SK-N-SH (cell line): ENCODE data around the gene PPP1R3G. TPM values are rescaled to one million over a fixed set of nuclear protein-coding genes. Genes with fewer than 3 reads are reported as not detected.

Source experiments
- CTCF ChIA-PET: fragments of 300-600, 350-600 bp; formaldehyde crosslinking; extraction: SDS; loops from one replicate; lab custom pipeline; 2021; lab: Yijun Ruan, JAX
- POLR2A ChIA-PET: fragments of 350-600 bp; sonication (Branson Sonifier 250); formaldehyde crosslinking; extraction: SDS; loops from one replicate; lab custom pipeline; 2020; ENCODE audit warnings: antibody characterized with exemption, inconsistent platforms; lab: Yijun Ruan, JAX
- DNase-seq: peaks from one replicate; pipeline ENCODE4 v3.0.0; 2012
- H2AFZ ChIP-seq: fragments of 200-600 bp; sonication (generic); 2 replicates; pipeline ENCODE4 v1.8.1; 2016; ENCODE audit warnings: antibody characterized with exemption, mild to moderate bottlenecking, low read depth
- H3F3A ChIP-seq: fragments of 200-600 bp; sonication (generic); replicated peaks from 2 replicates; pipeline ENCODE3; 2016; ENCODE audit warnings: antibody characterized with exemption, mild to moderate bottlenecking; ENCODE audit not compliant: insufficient read depth
- H3K27ac ChIP-seq, 2 experiments: fragments of 200-500 bp in 1 of 2; fragments of 200-600 bp in 1 of 2; sonication (Bioruptor generic) in 1 of 2; sonication (generic), shearing (Covaris generic) in 1 of 2; 2 replicates each; pipeline versions ENCODE4 v1.5.1 to v1.6.1; 2014 to 2016; ENCODE audit warnings: low read depth in 2 of 2, inconsistent platforms in 1 of 2, low read length in 1 of 2, mild to moderate bottlenecking in 1 of 2, mixed read lengths in 1 of 2
- H3K27me3 ChIP-seq: fragments of 200-600 bp; sonication (generic), shearing (Covaris generic); 2 replicates; pipeline ENCODE4 v1.6.1; 2016; ENCODE audit warnings: mixed run types; ENCODE audit not compliant: insufficient read depth
- H3K36me3 ChIP-seq, 2 experiments: fragments of 200-500 bp in 1 of 2; fragments of 200-600 bp in 1 of 2; sonication (Bioruptor generic) in 1 of 2; sonication (generic) in 1 of 2; replicated peaks in 1 of 2; 2 replicates each; pipeline versions ENCODE3 to v1.5.1; 2014 to 2016; ENCODE audit warnings: low read length in 1 of 2, mild to moderate bottlenecking in 1 of 2; ENCODE audit not compliant: insufficient read depth in 2 of 2, control insufficient read depth in 1 of 2
- H3K4me1 ChIP-seq, 2 experiments: fragments of 200-500 bp in 1 of 2; fragments of 200-600 bp in 1 of 2; sonication (Bioruptor generic) in 1 of 2; sonication (generic), shearing (Covaris generic) in 1 of 2; 2 replicates each; pipeline versions ENCODE4 v1.5.1 to v1.6.1; 2014 to 2016; ENCODE audit warnings: low read depth in 1 of 2, low read length in 1 of 2, mixed run types in 1 of 2; ENCODE audit not compliant: insufficient read depth in 2 of 2, control insufficient read depth in 1 of 2
- H3K4me2 ChIP-seq: fragments of 200-600 bp; sonication (generic), shearing (Covaris generic); 2 replicates; pipeline ENCODE4 v1.6.1; 2017; ENCODE audit warnings: mixed run types
- H3K4me3 ChIP-seq, 2 experiments: fragments of 200-500 bp in 1 of 2; fragments of 200-600 bp in 1 of 2; sonication (Bioruptor generic) in 1 of 2; sonication (generic), shearing (Covaris generic) in 1 of 2; 2 replicates each; pipeline versions ENCODE4 v1.5.1 to v1.8.1; 2014 to 2016; ENCODE audit warnings: low read depth in 2 of 2, inconsistent platforms in 1 of 2, low read length in 1 of 2, mild to moderate bottlenecking in 1 of 2, mixed read lengths in 1 of 2, moderate library complexity in 1 of 2
- H3K79me2 ChIP-seq: fragments of 200-600 bp; sonication (generic); 2 replicates; pipeline ENCODE4 v1.8.1; 2017; ENCODE audit warnings: mild to moderate bottlenecking; ENCODE audit not compliant: insufficient read depth
- H3K9ac ChIP-seq: fragments of 200-600 bp; sonication (generic); 2 replicates; pipeline ENCODE4 v1.6.1; 2017; ENCODE audit warnings: mixed run types
- H3K9me2 ChIP-seq: fragments of 200-600 bp; sonication (generic); 2 replicates; pipeline ENCODE4 v1.6.1; 2017; ENCODE audit warnings: mixed run types
- H3K9me3 ChIP-seq: fragments of 200-600 bp; sonication (generic); 2 replicates; pipeline ENCODE4 v1.6.1; 2017; ENCODE audit warnings: mixed run types, mild to moderate bottlenecking, moderate library complexity
- H4K20me1 ChIP-seq: fragments of 200-600 bp; sonication (generic); 2 replicates; pipeline ENCODE4 v1.6.1; 2017; ENCODE audit warnings: mild to moderate bottlenecking, mixed run types; ENCODE audit not compliant: insufficient read depth
- CHD2 ChIP-seq: fragments of 150-350 bp; IDR thresholded peaks from 2 replicates; pipeline ENCODE4 v1.6.1; 2018; ENCODE audit warnings: low read length; ENCODE audit not compliant: partially characterized antibody
- ELF1 ChIP-seq: IDR thresholded peaks from 2 replicates; pipeline ENCODE4 v1.4.0; 2012
- EZH2phosphoT487 ChIP-seq: fragments of 200-600 bp; sonication (generic); IDR thresholded peaks from 2 replicates; pipeline ENCODE4 v1.6.1; 2017; ENCODE audit warnings: low read depth, mixed run types, mild to moderate bottlenecking, antibody characterized with exemption, moderate library complexity, borderline replicate concordance
- FOSL2 ChIP-seq: IDR thresholded peaks from 2 replicates; pipeline ENCODE4 v1.4.0; 2012; ENCODE audit warnings: low read depth, mild to moderate bottlenecking, moderate library complexity, borderline replicate concordance
- FOXJ3 ChIP-seq: sonication (generic); formaldehyde crosslinking; IDR thresholded peaks from 2 replicates; pipeline ENCODE4 v1.5.1; 2020; ENCODE audit warnings: mild to moderate bottlenecking, missing genetic modification reagents
- FOXM1 ChIP-seq: IDR thresholded peaks from 2 replicates; pipeline ENCODE4 v1.4.0; 2012; ENCODE audit warnings: low read depth, mild to moderate bottlenecking
- GABPA ChIP-seq: IDR thresholded peaks from 2 replicates; pipeline ENCODE4 v1.4.0; 2012; ENCODE audit warnings: low read depth, mild to moderate bottlenecking
- IRF3 ChIP-seq: fragments of 150-350 bp; IDR thresholded peaks from 2 replicates; pipeline ENCODE4 v1.6.1; 2016; ENCODE audit warnings: mild to moderate bottlenecking, low read depth, low read length
- JUND ChIP-seq: IDR thresholded peaks from 2 replicates; pipeline ENCODE4 v1.4.0; 2012
- MEF2A ChIP-seq: IDR thresholded peaks from 2 replicates; pipeline ENCODE4 v1.4.0; 2012; ENCODE audit warnings: low read depth, borderline replicate concordance
- NFIC ChIP-seq: IDR thresholded peaks from 2 replicates; pipeline ENCODE4 v1.4.0; 2012; ENCODE audit warnings: borderline replicate concordance
- NRF1 ChIP-seq: IDR thresholded peaks from 2 replicates; pipeline ENCODE4 v1.6.1; 2012; ENCODE audit warnings: low read depth, mild to moderate bottlenecking, low read length
- PBX3 ChIP-seq: IDR thresholded peaks from 2 replicates; pipeline ENCODE4; 2012
- POLR2AphosphoS5 ChIP-seq: IDR thresholded peaks from 2 replicates; pipeline ENCODE4 v1.6.1; 2012; ENCODE audit warnings: low read depth, low read length
- RXRA ChIP-seq: IDR thresholded peaks from 2 replicates; pipeline ENCODE4 v1.4.0; 2012; ENCODE audit warnings: low read depth, mild to moderate bottlenecking, borderline replicate concordance
- SIN3A ChIP-seq: IDR thresholded peaks from 2 replicates; pipeline ENCODE4 v1.6.1; 2012; ENCODE audit warnings: low read depth, mild to moderate bottlenecking, low read length, moderate library complexity, borderline replicate concordance
- SMC3 ChIP-seq: IDR thresholded peaks from 2 replicates; pipeline ENCODE4 v1.6.1; 2012; ENCODE audit warnings: low read depth, low read length, improper control_type of control experiment
- TAF1 ChIP-seq: IDR thresholded peaks from 2 replicates; pipeline ENCODE4 v1.6.1; 2012; ENCODE audit warnings: low read depth, mild to moderate bottlenecking, low read length, moderate library complexity, borderline replicate concordance
- TCF12 ChIP-seq: IDR thresholded peaks from 2 replicates; pipeline ENCODE4 v1.4.0; 2012
- USF2 ChIP-seq: fragments of 150-350 bp; IDR thresholded peaks from 2 replicates; pipeline ENCODE4 v1.6.1; 2017; ENCODE audit warnings: antibody characterized with exemption, low read length, low read depth, borderline replicate concordance
- WGBS: methylation state at CpG from one replicate; pipeline ENCODE4 v1.1.6; 2017; ENCODE audit warnings: low lambda C conversion rate; 5-methylcytosine and 5-hydroxymethylcytosine counted together
- polyA plus RNA-seq, 3 experiments: library from polyadenylated mRNA; depleted of rRNA; stranded (reverse); fragments of >200 nt; gene quantifications; 2 replicates each; pipeline ENCODE4 v1.2.3, GENCODE V29; 2012
- TF ChIP-seq, protein P1 (sequence below): fragments of 200-600 bp; sonication (generic); IDR thresholded peaks from 2 replicates; pipeline ENCODE4 v1.6.1; 2017; ENCODE audit warnings: antibody characterized with exemption, mild to moderate bottlenecking, moderate library complexity
- TF ChIP-seq, protein P2 (sequence below): IDR thresholded peaks from 2 replicates; pipeline ENCODE4 v1.4.0; 2012; ENCODE audit warnings: low read depth, borderline replicate concordance
- TF ChIP-seq, protein P3 (sequence below): IDR thresholded peaks from 2 replicates; pipeline ENCODE4 v1.4.0; 2012; ENCODE audit warnings: low read depth, borderline replicate concordance

Gene PPP1R3G
- polyA plus RNA-seq, 1 of the 3 experiments (the other 2 are of a cell fraction), result 0.10 TPM

- no peaks in the 10 kb centered on the region for H3F3A ChIP-seq
- no peaks in the 10 kb centered on the region for H3K9me2 ChIP-seq
- H4K20me1 ChIP-seq, result no peaks in the 10 kb centered on the region
- ChIA-PET CTCF (interaction anchor here (1.1 to 3.3 kb wide), 2 partner anchors 14 to 102 kb away, joined by 3 to 13 read pairs; no protein-coding TSS in a partner anchor), POLR2A (no interaction called here)
- no peak for DNase-seq
- no peaks in the 10 kb centered on the region for H3K27me3 ChIP-seq
- no peaks in the 10 kb centered on the region for H3K79me2 ChIP-seq
- no peak overlapping the region for H3K27ac ChIP-seq
- 94% methylated on average over 3 of the region's 3 CpGs for WGBS
- TF ChIP-seq PBX3 (no peak), SMC3 (no peak), GABPA (no peak), RXRA (no peak), SIN3A (no peak), TAF1 (no peak), CHD2 (no peak), NRF1 (no peak), FOXM1 (no peak), TCF12 (no peak)
- H3K36me3 ChIP-seq, result no peaks in the 10 kb centered on the region
- H3K4me1 ChIP-seq, result no peaks in the 10 kb centered on the region
- no peak overlapping the region for H3K4me3 ChIP-seq
- no peak overlapping the region for H2AFZ ChIP-seq
- H3K9ac ChIP-seq, result no peak overlapping the region
- no peak overlapping the region for H3K4me2 ChIP-seq
- no peaks in the 10 kb centered on the region for H3K9me3 ChIP-seq
These were observed 40.3 kb upstream of the PPP1R3G start for GRCh38 chr6:5044866-5045265.

DNA sequence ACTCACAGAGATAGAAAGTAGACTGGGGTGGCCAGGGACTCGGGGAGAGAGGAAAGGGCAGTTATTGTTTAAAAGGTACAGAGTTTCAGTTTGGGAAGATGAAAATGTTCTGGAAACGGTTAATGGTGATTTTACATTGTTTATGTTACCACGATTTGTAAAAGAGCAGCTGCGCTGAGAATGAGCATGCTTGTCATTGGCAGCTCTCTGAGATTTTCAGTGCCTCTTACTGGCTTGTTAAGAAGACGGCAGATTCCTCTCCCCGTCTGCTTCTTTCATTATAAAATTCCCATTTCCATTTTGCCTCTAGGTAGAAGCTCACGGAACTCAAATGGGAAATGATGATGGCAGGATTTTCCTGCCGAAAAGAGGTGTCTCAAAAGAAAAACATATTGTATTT is 39.7 kb upstream of the PPP1R3G start:
- no peak for DNase-seq
- no peak overlapping the region for H3K4me2 ChIP-seq
- no peak overlapping the region for H3K27ac ChIP-seq
- no peaks in the 10 kb centered on the region for H3K4me1 ChIP-seq
- WGBS, result 78% methylated on average over 8 of the region's 8 CpGs
- H3K4me3 ChIP-seq, result no peak overlapping the region
- H3K36me3 ChIP-seq, result no peaks in the 10 kb centered on the region
- no peaks in the 10 kb centered on the region for H3F3A ChIP-seq
- no peaks in the 10 kb centered on the region for H4K20me1 ChIP-seq
- no peaks in the 10 kb centered on the region for H3K79me2 ChIP-seq
- no peaks in the 10 kb centered on the region for H3K27me3 ChIP-seq
- no peak overlapping the region for H2AFZ ChIP-seq
- no peaks in the 10 kb centered on the region for H3K9me2 ChIP-seq
- CTCF ChIA-PET, result interaction anchor here (3.3 kb wide), 1 partner anchor 14 kb away, joined by 13 read pairs; no protein-coding TSS in a partner anchor
- no peak overlapping the region for H3K9ac ChIP-seq
- POLR2A ChIA-PET, result no interaction called here
- H3K9me3 ChIP-seq, result no peaks in the 10 kb centered on the region
- TF ChIP-seq JUND (no peak), MEF2A (no peak), POLR2AphosphoS5 (no peak), NFIC (no peak), FOXJ3 (no peak), FOSL2 (no peak), USF2 (no peak), ELF1 (no peak), IRF3 (no peak), GABPA (no peak), EZH2phosphoT487 (no peak)
- TF ChIP-seq, protein P1, sequence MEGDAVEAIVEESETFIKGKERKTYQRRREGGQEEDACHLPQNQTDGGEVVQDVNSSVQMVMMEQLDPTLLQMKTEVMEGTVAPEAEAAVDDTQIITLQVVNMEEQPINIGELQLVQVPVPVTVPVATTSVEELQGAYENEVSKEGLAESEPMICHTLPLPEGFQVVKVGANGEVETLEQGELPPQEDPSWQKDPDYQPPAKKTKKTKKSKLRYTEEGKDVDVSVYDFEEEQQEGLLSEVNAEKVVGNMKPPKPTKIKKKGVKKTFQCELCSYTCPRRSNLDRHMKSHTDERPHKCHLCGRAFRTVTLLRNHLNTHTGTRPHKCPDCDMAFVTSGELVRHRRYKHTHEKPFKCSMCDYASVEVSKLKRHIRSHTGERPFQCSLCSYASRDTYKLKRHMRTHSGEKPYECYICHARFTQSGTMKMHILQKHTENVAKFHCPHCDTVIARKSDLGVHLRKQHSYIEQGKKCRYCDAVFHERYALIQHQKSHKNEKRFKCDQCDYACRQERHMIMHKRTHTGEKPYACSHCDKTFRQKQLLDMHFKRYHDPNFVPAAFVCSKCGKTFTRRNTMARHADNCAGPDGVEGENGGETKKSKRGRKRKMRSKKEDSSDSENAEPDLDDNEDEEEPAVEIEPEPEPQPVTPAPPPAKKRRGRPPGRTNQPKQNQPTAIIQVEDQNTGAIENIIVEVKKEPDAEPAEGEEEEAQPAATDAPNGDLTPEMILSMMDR, result no peak
- TF ChIP-seq, protein P2, sequence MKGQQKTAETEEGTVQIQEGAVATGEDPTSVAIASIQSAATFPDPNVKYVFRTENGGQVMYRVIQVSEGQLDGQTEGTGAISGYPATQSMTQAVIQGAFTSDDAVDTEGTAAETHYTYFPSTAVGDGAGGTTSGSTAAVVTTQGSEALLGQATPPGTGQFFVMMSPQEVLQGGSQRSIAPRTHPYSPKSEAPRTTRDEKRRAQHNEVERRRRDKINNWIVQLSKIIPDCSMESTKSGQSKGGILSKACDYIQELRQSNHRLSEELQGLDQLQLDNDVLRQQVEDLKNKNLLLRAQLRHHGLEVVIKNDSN, result no peak
- TF ChIP-seq, protein P3, sequence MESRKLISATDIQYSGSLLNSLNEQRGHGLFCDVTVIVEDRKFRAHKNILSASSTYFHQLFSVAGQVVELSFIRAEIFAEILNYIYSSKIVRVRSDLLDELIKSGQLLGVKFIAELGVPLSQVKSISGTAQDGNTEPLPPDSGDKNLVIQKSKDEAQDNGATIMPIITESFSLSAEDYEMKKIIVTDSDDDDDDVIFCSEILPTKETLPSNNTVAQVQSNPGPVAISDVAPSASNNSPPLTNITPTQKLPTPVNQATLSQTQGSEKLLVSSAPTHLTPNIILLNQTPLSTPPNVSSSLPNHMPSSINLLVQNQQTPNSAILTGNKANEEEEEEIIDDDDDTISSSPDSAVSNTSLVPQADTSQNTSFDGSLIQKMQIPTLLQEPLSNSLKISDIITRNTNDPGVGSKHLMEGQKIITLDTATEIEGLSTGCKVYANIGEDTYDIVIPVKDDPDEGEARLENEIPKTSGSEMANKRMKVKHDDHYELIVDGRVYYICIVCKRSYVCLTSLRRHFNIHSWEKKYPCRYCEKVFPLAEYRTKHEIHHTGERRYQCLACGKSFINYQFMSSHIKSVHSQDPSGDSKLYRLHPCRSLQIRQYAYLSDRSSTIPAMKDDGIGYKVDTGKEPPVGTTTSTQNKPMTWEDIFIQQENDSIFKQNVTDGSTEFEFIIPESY, result no peak
